ENCODE measurements around the gene ROCK1.

Gene ROCK1

DNA sequence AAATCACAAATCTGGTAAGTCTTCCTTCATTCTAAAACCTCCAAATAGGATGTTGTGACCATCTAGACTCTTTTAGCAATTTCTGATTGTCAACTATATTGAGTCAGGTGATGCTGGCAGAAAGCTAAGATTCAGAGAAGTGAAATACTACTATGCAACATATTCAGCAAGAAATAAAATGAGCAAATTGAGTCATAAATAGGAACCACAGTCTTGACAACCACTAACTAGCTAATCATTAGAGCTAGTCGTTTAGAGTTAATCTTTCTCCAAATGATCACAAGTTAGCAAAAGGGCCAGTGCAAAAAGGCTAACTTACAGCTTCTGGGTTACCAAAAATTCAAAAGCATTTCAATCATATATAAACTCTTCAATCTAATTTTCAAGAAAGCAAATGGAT is 54.5 kb downstream of the ROCK1 start:
- H3K4me3 ChIP-seq (ENCODE audit: control insufficient read depth, low read depth, low read length), result no peak overlapping the region
- TF ChIP-seq, protein P1, sequence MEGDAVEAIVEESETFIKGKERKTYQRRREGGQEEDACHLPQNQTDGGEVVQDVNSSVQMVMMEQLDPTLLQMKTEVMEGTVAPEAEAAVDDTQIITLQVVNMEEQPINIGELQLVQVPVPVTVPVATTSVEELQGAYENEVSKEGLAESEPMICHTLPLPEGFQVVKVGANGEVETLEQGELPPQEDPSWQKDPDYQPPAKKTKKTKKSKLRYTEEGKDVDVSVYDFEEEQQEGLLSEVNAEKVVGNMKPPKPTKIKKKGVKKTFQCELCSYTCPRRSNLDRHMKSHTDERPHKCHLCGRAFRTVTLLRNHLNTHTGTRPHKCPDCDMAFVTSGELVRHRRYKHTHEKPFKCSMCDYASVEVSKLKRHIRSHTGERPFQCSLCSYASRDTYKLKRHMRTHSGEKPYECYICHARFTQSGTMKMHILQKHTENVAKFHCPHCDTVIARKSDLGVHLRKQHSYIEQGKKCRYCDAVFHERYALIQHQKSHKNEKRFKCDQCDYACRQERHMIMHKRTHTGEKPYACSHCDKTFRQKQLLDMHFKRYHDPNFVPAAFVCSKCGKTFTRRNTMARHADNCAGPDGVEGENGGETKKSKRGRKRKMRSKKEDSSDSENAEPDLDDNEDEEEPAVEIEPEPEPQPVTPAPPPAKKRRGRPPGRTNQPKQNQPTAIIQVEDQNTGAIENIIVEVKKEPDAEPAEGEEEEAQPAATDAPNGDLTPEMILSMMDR (IDR thresholded peaks at IDR 0.05; ENCODE audit: control insufficient read depth, insufficient read depth, low read depth, low read length, missing control alignments), result no peak
- DNase-seq (ENCODE audit: low read depth), result no peak

DNA sequence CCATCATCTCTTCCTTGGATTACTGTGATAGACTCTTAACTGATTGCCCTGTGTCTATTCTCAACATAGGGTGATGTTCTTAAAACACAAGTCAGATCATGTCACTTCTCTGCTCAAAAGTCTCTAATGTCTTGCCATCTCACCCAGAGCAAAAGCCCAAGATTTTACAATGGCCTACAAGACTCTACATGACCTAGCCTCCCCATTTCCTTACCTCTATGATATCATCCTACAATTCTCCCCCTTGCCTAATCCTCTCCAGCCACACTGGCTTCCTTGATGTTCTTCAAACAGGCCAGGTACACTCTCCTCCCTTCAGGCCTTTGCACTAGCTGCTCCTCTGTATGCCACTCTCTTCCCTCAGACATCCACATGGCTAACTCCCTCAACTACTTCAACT is 55.1 kb downstream of the ROCK1 start:
- TF ChIP-seq, protein P1 (IDR thresholded peaks at IDR 0.05; ENCODE audit: control insufficient read depth, insufficient read depth, low read depth, low read length, missing control alignments), result no peak
- H3K4me3 ChIP-seq (ENCODE audit: control insufficient read depth, low read depth, low read length), result no peak overlapping the region
- no peak for DNase-seq (ENCODE audit: low read depth)

DNA sequence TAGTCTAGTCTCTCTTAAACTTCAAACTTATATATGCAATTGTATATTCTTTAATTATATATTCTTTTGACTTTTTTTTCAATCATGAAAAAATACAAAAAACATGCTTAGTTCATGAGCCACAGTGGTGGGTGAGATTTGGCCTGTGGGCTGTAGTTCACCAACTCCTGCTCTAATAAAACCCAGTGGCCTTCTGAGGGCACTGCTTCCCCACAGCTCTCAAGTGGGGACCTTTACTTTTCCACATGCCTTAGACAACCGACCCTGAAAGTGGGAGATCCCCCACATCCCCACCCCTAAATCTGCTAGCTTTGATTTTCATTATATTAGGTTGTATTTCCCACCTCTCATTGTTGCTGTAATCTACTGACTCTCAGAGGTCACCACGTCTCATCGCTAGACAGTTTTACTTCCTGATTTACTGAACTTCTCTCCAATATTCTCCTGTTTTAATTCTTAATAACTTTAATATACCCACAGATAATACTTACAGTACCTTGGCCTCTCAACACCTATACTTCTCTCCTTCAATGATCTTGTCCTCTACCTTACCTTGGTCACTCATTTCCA is 57.3 kb downstream of the ROCK1 start:
- DNase-seq (ENCODE audit: low read depth), result no peak
- no peak overlapping the region for H3K4me3 ChIP-seq (ENCODE audit: control insufficient read depth, low read depth, low read length)
- TF ChIP-seq, protein P1 (IDR thresholded peaks at IDR 0.05; ENCODE audit: control insufficient read depth, insufficient read depth, low read depth, low read length, missing control alignments), result no peak

DNA sequence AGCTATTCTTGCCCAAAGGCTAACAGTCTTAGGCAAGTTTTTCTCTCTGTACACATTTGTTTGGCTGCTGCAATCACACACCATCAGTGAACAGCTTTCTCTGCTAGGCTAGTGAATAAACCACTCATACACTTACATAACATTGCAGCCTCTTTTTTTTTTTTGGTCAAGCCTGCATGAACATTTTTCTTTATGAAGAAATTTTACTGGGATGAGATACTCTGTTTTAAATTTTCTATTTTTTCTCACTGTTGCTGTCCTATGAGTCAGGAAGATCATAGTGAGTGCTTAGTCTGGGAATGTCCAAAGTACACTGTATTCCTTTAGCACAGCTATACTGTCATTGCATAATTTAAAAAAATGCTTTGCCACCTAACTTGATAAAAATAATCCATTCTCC is 58.5 kb downstream of the ROCK1 start:
- DNase-seq (ENCODE audit: low read depth), result peak; percentile 89
- TF ChIP-seq, protein P1 (IDR thresholded peaks at IDR 0.05; ENCODE audit: control insufficient read depth, insufficient read depth, low read depth, low read length, missing control alignments), result no peak
- H3K4me3 ChIP-seq (ENCODE audit: control insufficient read depth, low read depth, low read length), result no peak overlapping the region

DNA sequence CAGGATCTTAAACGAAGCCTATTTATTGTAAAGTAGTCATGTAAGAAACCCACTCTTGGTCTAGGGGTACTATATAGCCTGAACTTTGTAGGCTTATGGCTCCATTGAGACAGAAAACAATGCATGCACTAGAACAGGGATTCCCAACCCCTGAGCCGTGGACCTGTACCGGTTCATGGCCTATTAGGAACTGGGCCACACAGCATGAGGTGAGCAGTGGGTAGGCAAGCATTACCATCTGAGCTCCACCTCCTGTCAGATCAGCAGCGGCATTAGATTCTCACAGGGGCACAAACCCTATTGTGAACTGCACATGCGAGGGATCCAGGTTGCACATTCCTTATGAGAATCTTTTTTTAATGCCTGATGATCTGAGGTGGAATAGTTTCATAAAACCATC is 59.2 kb downstream of the ROCK1 start:
- no peak overlapping the region for H3K4me3 ChIP-seq (ENCODE audit: control insufficient read depth, low read depth, low read length)
- no peak for DNase-seq (ENCODE audit: low read depth)
- TF ChIP-seq, protein P1 (IDR thresholded peaks at IDR 0.05; ENCODE audit: control insufficient read depth, insufficient read depth, low read depth, low read length, missing control alignments), result no peak

DNA sequence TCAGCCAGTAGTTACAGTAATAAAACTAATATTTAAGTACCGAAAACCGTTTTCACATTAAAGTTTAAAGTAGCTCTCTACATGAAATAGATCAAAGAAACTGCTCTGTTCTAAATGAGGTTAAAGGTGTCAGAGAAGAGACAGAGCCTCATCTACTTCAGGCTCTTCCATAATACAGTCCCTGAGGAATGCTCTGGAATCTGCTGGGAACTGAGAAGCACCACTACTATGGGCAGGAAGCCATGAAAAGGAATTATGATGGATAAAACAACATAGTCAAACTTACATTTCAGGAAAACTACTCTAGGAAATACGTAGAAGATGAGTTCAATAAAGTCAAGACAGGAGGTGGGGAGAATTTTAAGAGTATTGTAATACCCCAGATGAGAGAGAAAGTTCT is 60.0 kb downstream of the ROCK1 start:
- no peak for DNase-seq (ENCODE audit: low read depth)
- H3K4me3 ChIP-seq (ENCODE audit: control insufficient read depth, low read depth, low read length), result no peak overlapping the region
- TF ChIP-seq, protein P1 (IDR thresholded peaks at IDR 0.05; ENCODE audit: control insufficient read depth, insufficient read depth, low read depth, low read length, missing control alignments), result no peak

DNA sequence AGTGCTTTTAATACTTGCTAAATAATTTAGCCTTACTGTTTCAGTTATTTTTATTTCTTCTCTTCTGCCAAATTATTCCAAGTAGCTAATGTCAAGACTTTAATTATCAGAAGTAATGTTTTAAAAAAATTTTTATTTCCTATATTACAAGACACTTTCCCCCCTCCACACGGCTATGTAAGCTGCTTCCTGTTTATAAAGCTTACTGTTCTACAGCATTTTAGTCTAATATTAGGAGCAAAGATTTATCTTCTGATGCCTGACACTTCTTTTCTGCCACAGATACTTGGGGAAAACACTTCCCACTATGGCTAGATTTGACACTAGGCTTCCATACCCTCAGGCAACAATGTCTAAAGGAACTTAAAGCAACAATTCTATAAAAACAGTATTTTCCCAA is 62.3 kb downstream of the ROCK1 start:
- TF ChIP-seq, protein P1 (IDR thresholded peaks at IDR 0.05; ENCODE audit: control insufficient read depth, insufficient read depth, low read depth, low read length, missing control alignments), result no peak
- H3K4me3 ChIP-seq (ENCODE audit: control insufficient read depth, low read depth, low read length), result no peak overlapping the region
- no peak for DNase-seq (ENCODE audit: low read depth)
